GM12891 (cell line): ENCODE results near the gene IGF1.

Experiments used
- POLR2A ChIP-seq: IDR thresholded peaks from 2 replicates; pipeline ENCODE4 v1.6.1; 2011; ENCODE audit warnings: low read depth, low read length, control low read depth
- POLR2AphosphoS5 ChIP-seq: IDR thresholded peaks from 2 replicates; pipeline ENCODE4 v1.6.1; 2011; ENCODE audit warnings: low read depth, low read length, control low read depth

- TF ChIP-seq POLR2A = no peak
- TF ChIP-seq POLR2AphosphoS5 = no peak
Observed at GRCh38 chr12:102423462-102423861, 56.9 kb downstream of the IGF1 start.
